Kasumi-1 (cell line): Measurements from ENCODE around the gene EPHA4.

Source experiments
- DNase-seq, 2 experiments: peaks; one replicate each; lab custom pipeline; 2025; lab: John Stamatoyannopoulos, UW

The EPHA4 gene

GRCh38 chr2:221539246-221539645, 32.9 kb downstream of the EPHA4 start:
- DNase-seq, result no peak

GRCh38 chr2:221535824-221536223, 36.3 kb downstream of the EPHA4 start:
- DNase-seq, result no peak

DNA sequence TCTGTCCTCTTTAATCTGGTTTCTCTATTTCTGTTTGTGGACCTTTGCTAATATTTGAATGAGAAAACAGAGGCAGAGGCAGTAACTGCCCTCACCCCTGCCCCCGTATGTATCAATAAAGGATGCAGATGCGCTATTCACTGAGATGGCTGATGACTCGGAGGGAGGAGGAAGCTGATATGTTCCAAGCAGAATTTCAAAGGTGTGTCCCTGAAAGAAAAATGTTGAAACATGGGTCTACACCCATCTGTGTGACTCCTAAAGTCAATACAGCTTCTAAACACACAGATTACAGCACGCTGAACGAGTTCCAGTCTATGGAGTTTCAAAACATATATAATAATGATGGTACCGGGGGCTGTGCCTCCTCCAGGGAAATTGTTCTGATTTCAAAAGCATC, 38.8 kb downstream of the EPHA4 start:
- DNase-seq, result no peak

DNA sequence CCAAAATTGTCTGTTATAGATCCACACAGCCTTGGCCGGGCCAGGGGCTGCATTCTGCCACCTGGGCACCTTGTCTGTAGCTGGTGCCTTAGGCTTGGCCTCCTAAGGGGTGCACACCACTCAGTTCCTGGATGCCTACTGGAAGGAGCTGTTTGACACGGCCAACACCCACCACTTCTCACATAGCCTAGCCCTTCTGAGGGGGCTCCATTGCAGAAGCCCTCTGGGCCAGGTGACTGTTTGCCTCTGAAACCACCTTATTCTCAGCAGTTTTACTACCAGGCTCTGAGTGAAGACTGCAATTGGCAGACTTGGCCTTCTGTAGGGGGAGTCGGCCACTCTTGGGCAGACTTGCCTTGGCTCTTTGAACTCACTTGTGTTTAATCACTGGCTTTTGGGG, 39.5 kb downstream of the EPHA4 start:
- DNase-seq, result no peak

- no peak for DNase-seq
Measured at GRCh38 chr2:221530653-221531037, 41.5 kb downstream of the EPHA4 start.

DNA sequence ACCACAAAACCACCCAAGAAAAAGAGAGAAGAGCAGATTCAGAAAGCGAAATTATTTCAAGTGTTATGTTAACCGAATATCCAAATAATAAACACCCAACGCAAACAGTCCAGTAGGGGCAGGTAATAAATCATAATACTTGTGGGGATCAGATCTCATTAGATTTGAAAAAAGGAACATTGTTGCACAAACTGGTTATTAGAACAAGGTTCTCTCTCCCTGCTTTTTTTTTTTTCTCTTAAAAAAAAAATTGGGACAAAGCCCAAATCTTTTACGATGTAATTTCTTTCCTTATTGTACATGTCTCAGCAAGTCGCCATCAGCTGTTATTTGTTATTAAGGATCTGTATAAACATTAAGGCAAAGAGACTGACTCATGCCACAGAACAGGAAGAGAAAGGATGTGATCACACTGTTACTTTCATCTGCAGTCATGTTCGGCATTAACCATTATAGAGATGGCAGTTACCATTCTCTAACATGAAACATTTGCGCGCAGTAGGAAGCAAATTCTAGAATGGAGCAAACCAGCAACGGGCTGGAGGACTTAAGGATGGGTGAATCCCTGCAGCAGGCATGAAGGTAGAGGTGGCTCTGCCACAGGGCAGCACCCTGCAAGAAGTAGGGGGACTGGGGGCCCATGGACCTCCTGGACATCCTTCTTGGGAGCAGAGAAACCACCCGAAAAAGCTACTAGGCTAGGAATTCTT, 42.0 kb downstream of the EPHA4 start:
- no peak for DNase-seq

- DNase-seq, result no peak
Measured at GRCh38 chr2:221529177-221529942, 42.7 kb downstream of the EPHA4 start.

DNA sequence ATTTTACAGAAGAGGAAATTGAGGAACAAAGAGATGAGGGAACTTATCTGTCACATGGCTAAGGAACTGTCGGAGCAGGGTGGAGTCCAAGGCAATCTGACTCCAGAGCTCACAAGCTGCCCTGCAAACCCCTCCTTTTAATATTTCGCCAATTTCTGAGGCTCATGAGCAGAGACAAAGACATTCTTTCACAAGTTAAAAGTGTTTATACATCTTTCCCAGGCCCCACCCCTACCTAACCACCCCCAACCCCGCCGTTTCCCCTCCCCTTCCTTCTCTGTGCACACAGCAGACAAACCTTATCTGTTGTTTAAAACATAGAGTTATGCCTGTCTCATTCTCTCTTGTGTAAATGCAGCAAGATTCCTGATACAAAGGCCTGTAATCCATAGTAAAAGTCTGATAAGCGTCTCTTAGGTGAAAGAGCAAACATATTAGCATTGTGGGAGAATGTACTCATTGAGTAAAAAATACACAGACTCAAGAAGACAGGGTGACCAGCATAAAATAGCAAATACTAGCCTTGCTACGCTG, 44.3 kb downstream of the EPHA4 start:
- no peak for DNase-seq

DNA sequence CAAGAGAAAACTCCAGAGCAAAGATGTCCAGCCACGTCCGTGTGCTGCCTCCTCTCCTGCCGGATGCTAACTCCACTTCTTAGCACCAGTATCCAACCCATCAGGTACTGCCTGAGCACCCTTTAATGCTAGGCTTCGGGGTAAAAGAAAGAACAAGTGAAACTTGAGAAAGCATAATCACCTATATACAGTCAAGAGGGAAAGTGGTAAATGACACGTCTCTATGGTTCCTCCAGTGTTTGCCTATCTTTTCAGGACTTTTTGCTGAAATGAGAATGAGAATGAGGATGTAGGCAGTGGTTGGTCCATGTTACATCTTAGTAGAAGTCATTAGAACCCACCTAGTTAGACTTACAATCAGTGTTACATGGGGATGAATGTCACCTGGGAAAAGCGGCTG, 47.9 kb downstream of the EPHA4 start:
- DNase-seq, result no peak

DNA sequence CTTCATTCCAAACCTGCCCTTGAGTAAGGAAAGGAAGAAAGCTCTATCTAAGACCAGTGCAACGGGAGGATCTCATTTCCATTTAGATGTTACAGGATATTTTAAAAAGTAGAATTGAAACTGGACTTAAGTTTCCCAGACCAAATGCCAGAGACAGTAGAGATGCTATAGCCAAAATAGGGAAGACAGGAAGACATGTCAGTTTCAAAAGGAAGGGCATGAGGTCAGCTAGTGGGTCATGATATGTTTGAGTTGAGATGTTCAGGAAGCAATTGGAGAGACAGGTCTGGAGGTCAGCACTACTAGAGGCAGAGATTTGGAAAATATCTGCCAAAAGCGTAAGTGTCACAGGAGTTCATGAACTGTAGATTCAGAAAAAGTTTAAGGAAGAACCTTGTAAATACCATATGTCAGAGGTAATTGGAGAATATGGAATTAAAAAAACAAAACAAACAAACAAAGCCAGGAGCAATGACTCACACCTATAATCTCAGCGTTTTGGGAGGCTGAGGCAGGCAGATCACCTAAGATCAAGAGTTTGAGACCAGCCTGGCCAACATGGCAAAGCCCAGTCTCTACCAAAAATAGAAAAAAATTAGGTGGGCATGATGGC, 50.8 kb downstream of the EPHA4 start:
- DNase-seq, result no peak

- DNase-seq, result no peak
Measured at GRCh38 chr2:221518935-221519625, 53.0 kb downstream of the EPHA4 start.

- DNase-seq, result no peak
Measured at GRCh38 chr2:221518201-221518934, 53.7 kb downstream of the EPHA4 start.

GRCh38 chr2:221517696-221518151, 54.4 kb downstream of the EPHA4 start:
- peak; percentile 13 to 14 for DNase-seq

GRCh38 chr2:221517146-221517695, 54.9 kb downstream of the EPHA4 start:
- no peak for DNase-seq

GRCh38 chr2:221515864-221516263, 56.2 kb downstream of the EPHA4 start:
- DNase-seq, result no peak

DNA sequence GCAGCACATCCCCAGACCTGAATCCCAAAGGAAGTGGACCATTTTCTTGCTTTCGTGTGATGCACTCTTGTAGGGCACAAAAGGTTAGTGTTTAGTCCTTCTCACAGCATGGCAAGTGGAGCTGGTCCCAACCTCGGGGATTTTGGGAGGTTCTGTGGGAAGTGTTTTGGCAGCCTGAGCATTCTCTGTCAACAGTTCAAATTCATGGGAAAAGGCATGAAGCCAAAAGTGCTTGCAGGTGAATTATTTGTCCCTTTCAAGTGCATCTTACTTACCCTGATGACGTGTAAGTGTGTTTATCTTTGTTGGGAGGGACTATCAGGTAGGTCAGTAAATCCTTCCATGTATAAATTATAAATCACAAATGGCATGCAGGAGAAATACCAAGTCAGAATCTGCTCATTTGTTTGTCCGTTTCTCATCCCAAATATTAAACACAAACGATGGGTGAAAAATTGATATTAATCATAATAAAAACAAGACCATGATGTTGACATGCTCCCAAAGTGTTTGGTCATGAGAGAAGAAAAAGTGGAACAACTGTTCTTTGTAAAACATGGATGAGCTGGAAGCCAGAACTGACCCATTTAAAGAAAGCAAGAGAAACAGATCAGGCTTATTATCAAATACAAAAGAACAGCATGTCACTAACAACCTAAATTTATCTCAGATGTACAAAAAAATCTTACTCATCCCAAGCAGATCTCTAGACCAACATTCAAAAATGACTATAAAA, 57.6 kb downstream of the EPHA4 start:
- DNase-seq, result no peak

- no peak for DNase-seq
Measured at GRCh38 chr2:221513232-221513631, 58.9 kb downstream of the EPHA4 start.

DNA sequence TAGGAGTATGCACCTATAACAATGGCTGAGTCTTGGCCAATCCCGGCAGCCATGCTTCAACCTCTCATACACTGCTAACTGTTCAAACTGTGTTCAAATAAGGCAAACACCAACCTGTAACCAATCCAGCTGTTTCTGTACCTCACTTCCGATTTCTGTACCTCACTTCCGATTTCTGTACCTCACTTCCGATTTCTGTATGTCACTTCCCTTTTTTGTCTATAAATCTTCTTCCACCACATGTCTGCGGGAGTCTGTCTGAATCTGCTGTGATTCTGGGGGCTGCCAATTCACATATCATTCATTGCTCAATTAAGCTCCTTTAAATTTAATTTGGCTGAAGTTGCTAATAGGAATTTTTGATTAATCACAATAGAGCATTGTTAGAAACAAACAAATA, 60.8 kb downstream of the EPHA4 start:
- DNase-seq, result peak; percentile 0 to 19

- no peak for DNase-seq
Measured at GRCh38 chr2:221506469-221506868, 65.6 kb downstream of the EPHA4 start.

GRCh38 chr2:221505605-221506004, 66.5 kb downstream of the EPHA4 start:
- no peak for DNase-seq

- DNase-seq, result no peak
Measured at GRCh38 chr2:221504905-221505304, 67.2 kb downstream of the EPHA4 start.
